Kasumi-1 (cell line): ENCODE results near the gene POLR2E.

Experiments used
- DNase-seq, 2 experiments: peaks; one replicate each; lab custom pipeline; 2025; lab: John Stamatoyannopoulos, UW

Gene POLR2E

GRCh38 chr19:1064661-1065605, 30.2 kb downstream of the POLR2E start:
- peak; percentile 52 to 53 for DNase-seq

- peak in 1 of 2 experiments; percentile 27 for DNase-seq
These were observed 31.1 kb downstream of the POLR2E start for GRCh38 chr19:1063909-1064660.

GRCh38 chr19:1063030-1063908, 31.9 kb downstream of the POLR2E start:
- DNase-seq: no peak

- no peak for DNase-seq
These were observed 32.7 kb downstream of the POLR2E start for GRCh38 chr19:1062387-1063029.

- no peak for DNase-seq
These were observed 33.2 kb downstream of the POLR2E start for GRCh38 chr19:1061987-1062386.

GRCh38 chr19:1060689-1061088, 34.5 kb downstream of the POLR2E start:
- no peak for DNase-seq

- no peak for DNase-seq
These were observed 37.1 kb downstream of the POLR2E start for GRCh38 chr19:1058112-1058511.

- DNase-seq: peak; percentile 21 to 32
These were observed 37.9 kb downstream of the POLR2E start for GRCh38 chr19:1057176-1057855.

GRCh38 chr19:1055886-1056620, 39.1 kb downstream of the POLR2E start:
- DNase-seq: no peak

- DNase-seq: no peak
These were observed 40.1 kb downstream of the POLR2E start for GRCh38 chr19:1055028-1055425.

- no peak for DNase-seq
These were observed 40.8 kb downstream of the POLR2E start for GRCh38 chr19:1054102-1055027.

GRCh38 chr19:1053176-1054101, 41.7 kb downstream of the POLR2E start:
- DNase-seq: no peak

GRCh38 chr19:1052349-1052975, 42.7 kb downstream of the POLR2E start:
- no peak for DNase-seq

- no peak for DNase-seq
These were observed 43.4 kb downstream of the POLR2E start for GRCh38 chr19:1051791-1052190.

- no peak for DNase-seq
These were observed 44.0 kb downstream of the POLR2E start for GRCh38 chr19:1050989-1051788.

- DNase-seq: no peak
These were observed 45.4 kb downstream of the POLR2E start for GRCh38 chr19:1049800-1050199.

GRCh38 chr19:1049106-1049505, 46.1 kb downstream of the POLR2E start:
- DNase-seq: no peak
